ENCODE results near the gene SAMD14.
A peak's percentile ranks its signal among the peaks of the same experiment; 100 is the strongest.

Gene SAMD14

GRCh38 chr17:50147841-50148225 lies 17.9 kb upstream of the SAMD14 start:
- DNase-seq, result no peak

- DNase-seq, result no peak
These were observed 17.1 kb upstream of the SAMD14 start for GRCh38 chr17:50146927-50147665.

- no peak for DNase-seq
These were observed 16.4 kb upstream of the SAMD14 start for GRCh38 chr17:50146230-50146926.

- no peak for DNase-seq
These were observed 15.7 kb upstream of the SAMD14 start for GRCh38 chr17:50145532-50146229.

GRCh38 chr17:50144845-50145531 lies 15.0 kb upstream of the SAMD14 start:
- DNase-seq, result no peak

- no peak for DNase-seq
These were observed 14.4 kb upstream of the SAMD14 start for GRCh38 chr17:50144355-50144754.

GRCh38 chr17:50143461-50144176 lies 13.7 kb upstream of the SAMD14 start:
- DNase-seq, result no peak

GRCh38 chr17:50141745-50142110 lies 11.8 kb upstream of the SAMD14 start:
- no peak for DNase-seq

- no peak for DNase-seq
These were observed 11.2 kb upstream of the SAMD14 start for GRCh38 chr17:50141026-50141744.

GRCh38 chr17:50139950-50140885 lies 10.3 kb upstream of the SAMD14 start:
- peak; percentile 84 for DNase-seq

GRCh38 chr17:50139185-50139783 lies 9.3 kb upstream of the SAMD14 start:
- DNase-seq, result no peak

- no peak for DNase-seq
These were observed 7.1 kb upstream of the SAMD14 start for GRCh38 chr17:50137042-50137441.

GRCh38 chr17:50136096-50136687 lies 6.2 kb upstream of the SAMD14 start:
- DNase-seq, result no peak

- no peak for DNase-seq
These were observed 5.5 kb upstream of the SAMD14 start for GRCh38 chr17:50135316-50136095.

- DNase-seq, result no peak
These were observed 4.5 kb upstream of the SAMD14 start for GRCh38 chr17:50134206-50135110.

GRCh38 chr17:50133769-50134099 lies 3.8 kb upstream of the SAMD14 start:
- DNase-seq, result no peak

- no peak for DNase-seq
These were observed 3.2 kb upstream of the SAMD14 start for GRCh38 chr17:50133028-50133768.
